ENCODE measurements around the gene MARK1. TPM values are rescaled to one million over a fixed set of nuclear protein-coding genes. Genes with fewer than 3 reads are reported as not detected.
"Not testable (repeated sequence)": the region's sequence is repeated elsewhere in the genome, so short reads cannot be mapped to it uniquely, and the experiment has no call there.

Gene MARK1
- total and polyA plus RNA-seq, 9 donors, result 6.5 to 15.3 (median 11.7) TPM

- Histone ChIP-seq H3K27ac (ENCODE audit: low read length) (no peak overlapping the region), H3K27me3 (ENCODE audit: control insufficient read depth, insufficient read depth, low read length) (no peaks in the 10 kb centered on the region), H3K4me1 (ENCODE audit: control insufficient read depth, insufficient read depth, low read length) (no peaks in the 10 kb centered on the region), H3K4me3 (ENCODE audit: low read length) (no peak overlapping the region), H3K36me3 (ENCODE audit: control insufficient read depth, insufficient read depth, low read length) (peaks cover 10% of the 10 kb centered on the region), H3K9me3 (replicated peaks; ENCODE audit: control insufficient read depth, low read depth, low read length) (no peaks in the 10 kb centered on the region)
- DNase-seq, result no peak
Measured at GRCh38 chr1:220655961-220656740, 128.2 kb downstream of the MARK1 start.

- Histone ChIP-seq H3K27ac (ENCODE audit: low read length) (no peak overlapping the region), H3K4me1 (ENCODE audit: control insufficient read depth, insufficient read depth, low read length) (no peaks in the 10 kb centered on the region), H3K4me3 (ENCODE audit: low read length) (no peak overlapping the region), H3K9me3 (replicated peaks; ENCODE audit: control insufficient read depth, low read depth, low read length) (peaks cover 2% of the 10 kb centered on the region), H3K36me3 (ENCODE audit: control insufficient read depth, insufficient read depth, low read length) (no peaks in the 10 kb centered on the region), H3K27me3 (ENCODE audit: control insufficient read depth, insufficient read depth, low read length) (no peaks in the 10 kb centered on the region)
- WGBS (ENCODE audit: insufficient coverage), result 88% methylated on average over 2 of the region's 3 CpGs
- DNase-seq, result no peak
Measured at GRCh38 chr1:220666349-220666748, 138.4 kb downstream of the MARK1 start.

- no peak for DNase-seq
- Histone ChIP-seq H3K4me3 (ENCODE audit: low read length) (no peak overlapping the region), H3K27ac (ENCODE audit: low read length) (no peak overlapping the region), H3K4me1 (ENCODE audit: control insufficient read depth, insufficient read depth, low read length) (no peaks in the 10 kb centered on the region), H3K27me3 (ENCODE audit: control insufficient read depth, insufficient read depth, low read length) (peaks cover 2% of the 10 kb centered on the region), H3K9me3 (replicated peaks; ENCODE audit: control insufficient read depth, low read depth, low read length) (peaks cover 2% of the 10 kb centered on the region), H3K36me3 (ENCODE audit: control insufficient read depth, insufficient read depth, low read length) (no peaks in the 10 kb centered on the region)
- no CpG with 5 or more reads among the region's 1 CpG for WGBS (ENCODE audit: insufficient coverage)
Measured at GRCh38 chr1:220669005-220669404, 141.1 kb downstream of the MARK1 start.

- no peak for DNase-seq
- H3K4me3 ChIP-seq (ENCODE audit: low read length), result no peak overlapping the region
- H3K27ac ChIP-seq (ENCODE audit: low read length), result no peak overlapping the region
- H3K9me3 ChIP-seq (replicated peaks; ENCODE audit: control insufficient read depth, low read depth, low read length), result peaks cover 2% of the 10 kb centered on the region
- H3K36me3 ChIP-seq (ENCODE audit: control insufficient read depth, insufficient read depth, low read length), result no peaks in the 10 kb centered on the region
- H3K27me3 ChIP-seq (ENCODE audit: control insufficient read depth, insufficient read depth, low read length), result peaks cover 2% of the 10 kb centered on the region
- H3K4me1 ChIP-seq (ENCODE audit: control insufficient read depth, insufficient read depth, low read length), result no peaks in the 10 kb centered on the region
Measured at GRCh38 chr1:220670365-220670764, 142.4 kb downstream of the MARK1 start.

GRCh38 chr1:220673921-220674320 is 146.0 kb downstream of the MARK1 start:
- H3K27ac ChIP-seq (ENCODE audit: low read length), result no peak overlapping the region
- H3K4me1 ChIP-seq (ENCODE audit: control insufficient read depth, insufficient read depth, low read length), result no peaks in the 10 kb centered on the region
- WGBS (ENCODE audit: insufficient coverage), result 0% methylated on average over 1 of the region's 1 CpG
- no peak for DNase-seq
- peaks cover 2% of the 10 kb centered on the region for H3K27me3 ChIP-seq (ENCODE audit: control insufficient read depth, insufficient read depth, low read length)
- peaks cover 2% of the 10 kb centered on the region for H3K9me3 ChIP-seq (replicated peaks; ENCODE audit: control insufficient read depth, low read depth, low read length)
- H3K36me3 ChIP-seq (ENCODE audit: control insufficient read depth, insufficient read depth, low read length), result no peaks in the 10 kb centered on the region
- H3K4me3 ChIP-seq (ENCODE audit: low read length), result no peak overlapping the region

- Histone ChIP-seq H3K4me1 (ENCODE audit: control insufficient read depth, insufficient read depth, low read length) (no peaks in the 10 kb centered on the region), H3K9me3 (replicated peaks; ENCODE audit: control insufficient read depth, low read depth, low read length) (no peaks in the 10 kb centered on the region), H3K27me3 (ENCODE audit: control insufficient read depth, insufficient read depth, low read length) (peaks cover 2% of the 10 kb centered on the region), H3K27ac (ENCODE audit: low read length) (no peak overlapping the region), H3K36me3 (ENCODE audit: control insufficient read depth, insufficient read depth, low read length) (no peaks in the 10 kb centered on the region), H3K4me3 (ENCODE audit: low read length) (no peak overlapping the region)
- no peak for DNase-seq
- WGBS (ENCODE audit: insufficient coverage), result no CpG with 5 or more reads among the region's 2 CpGs
Measured at GRCh38 chr1:220677251-220677650, 149.3 kb downstream of the MARK1 start.

- Histone ChIP-seq H3K36me3 (ENCODE audit: control insufficient read depth, insufficient read depth, low read length) (no peaks in the 10 kb centered on the region), H3K4me1 (ENCODE audit: control insufficient read depth, insufficient read depth, low read length) (no peaks in the 10 kb centered on the region), H3K9me3 (replicated peaks; ENCODE audit: control insufficient read depth, low read depth, low read length) (no peaks in the 10 kb centered on the region), H3K27ac (ENCODE audit: low read length) (no peak overlapping the region), H3K27me3 (ENCODE audit: control insufficient read depth, insufficient read depth, low read length) (no peaks in the 10 kb centered on the region), H3K4me3 (ENCODE audit: low read length) (no peak overlapping the region)
- DNase-seq, result peak; percentile 54
- 0% methylated on average over 1 of the region's 7 CpGs for WGBS (ENCODE audit: insufficient coverage)
Measured at GRCh38 chr1:220680085-220680687, 152.2 kb downstream of the MARK1 start.

- DNase-seq, result no peak
- no peaks in the 10 kb centered on the region for H3K27me3 ChIP-seq (ENCODE audit: control insufficient read depth, insufficient read depth, low read length)
- H3K9me3 ChIP-seq (replicated peaks; ENCODE audit: control insufficient read depth, low read depth, low read length), result no peaks in the 10 kb centered on the region
- no peak overlapping the region for H3K4me3 ChIP-seq (ENCODE audit: low read length)
- no peaks in the 10 kb centered on the region for H3K4me1 ChIP-seq (ENCODE audit: control insufficient read depth, insufficient read depth, low read length)
- H3K27ac ChIP-seq (ENCODE audit: low read length), result no peak overlapping the region
- 83% methylated on average over 3 of the region's 10 CpGs for WGBS (ENCODE audit: insufficient coverage)
- H3K36me3 ChIP-seq (ENCODE audit: control insufficient read depth, insufficient read depth, low read length), result no peaks in the 10 kb centered on the region
Measured at GRCh38 chr1:220681220-220681880, 153.4 kb downstream of the MARK1 start.

GRCh38 chr1:220682901-220683576 is 155.1 kb downstream of the MARK1 start:
- no peak overlapping the region for H3K4me3 ChIP-seq (ENCODE audit: low read length)
- 90% methylated on average over 12 of the region's 17 CpGs for WGBS (ENCODE audit: insufficient coverage)
- H3K27ac ChIP-seq (ENCODE audit: low read length), result no peak overlapping the region
- DNase-seq, result no peak
- H3K36me3 ChIP-seq (ENCODE audit: control insufficient read depth, insufficient read depth, low read length), result no peaks in the 10 kb centered on the region
- H3K9me3 ChIP-seq (replicated peaks; ENCODE audit: control insufficient read depth, low read depth, low read length), result no peaks in the 10 kb centered on the region
- no peaks in the 10 kb centered on the region for H3K27me3 ChIP-seq (ENCODE audit: control insufficient read depth, insufficient read depth, low read length)
- H3K4me1 ChIP-seq (ENCODE audit: control insufficient read depth, insufficient read depth, low read length), result no peaks in the 10 kb centered on the region

GRCh38 chr1:220683716-220684115 is 155.8 kb downstream of the MARK1 start:
- H3K36me3 ChIP-seq (ENCODE audit: control insufficient read depth, insufficient read depth, low read length); H3K4me1 ChIP-seq (ENCODE audit: control insufficient read depth, insufficient read depth, low read length); H3K27me3 ChIP-seq (ENCODE audit: control insufficient read depth, insufficient read depth, low read length); DNase-seq; H3K9me3 ChIP-seq (replicated peaks; ENCODE audit: control insufficient read depth, low read depth, low read length); H3K4me3 ChIP-seq (ENCODE audit: low read length); H3K27ac ChIP-seq (ENCODE audit: low read length): not testable (repeated sequence)
- 88% methylated on average over 9 of the region's 12 CpGs for WGBS (ENCODE audit: insufficient coverage)
